Stimulated activated naive CD8-positive, alpha-beta T cell treated with anti-CD3 and anti-CD28 coated beads, Interleukin-15, amount 100 ng/mL, for 72 hours (primary cell): Measurements from ENCODE around the gene PLA2G4F.
A peak's percentile ranks its signal among the peaks of the same experiment; 100 is the strongest.

ENCODE experiments used
- ATAC-seq: fragments of 150-1000 bp; cut with Tn5 transposase; 2 replicates; pipeline ENCODE4 v1.10.0; 2021; ENCODE audit warnings: mild to moderate bottlenecking, moderate library complexity
- DNase-seq, 2 donors: peaks; one replicate each; pipeline ENCODE4 v3.0.0; 2021 to 2022
- H3K27ac Mint-ChIP-seq, 2 donors: one replicate each; pipeline ENCODE4 v1.8.0; 2022; ENCODE audit warnings: mild to moderate bottlenecking in 2 of 2, mixed read lengths in 2 of 2, moderate library complexity in 2 of 2
- H3K27me3 Mint-ChIP-seq: one replicate; pipeline ENCODE4 v1.8.0; 2022; ENCODE audit warnings: mixed read lengths
- H3K4me1 Mint-ChIP-seq: one replicate; pipeline ENCODE4 v1.8.0; 2022; ENCODE audit warnings: mild to moderate bottlenecking, mixed read lengths
- H3K4me3 Mint-ChIP-seq, 2 donors: one replicate each; pipeline ENCODE4 v1.8.0; 2022; ENCODE audit warnings: mild to moderate bottlenecking in 2 of 2, mixed read lengths in 2 of 2, moderate library complexity in 1 of 2
- H3K9me3 Mint-ChIP-seq, 2 donors: one replicate each; pipeline ENCODE4 v1.8.0; 2022; ENCODE audit warnings: mixed read lengths in 2 of 2

Gene PLA2G4F

DNA sequence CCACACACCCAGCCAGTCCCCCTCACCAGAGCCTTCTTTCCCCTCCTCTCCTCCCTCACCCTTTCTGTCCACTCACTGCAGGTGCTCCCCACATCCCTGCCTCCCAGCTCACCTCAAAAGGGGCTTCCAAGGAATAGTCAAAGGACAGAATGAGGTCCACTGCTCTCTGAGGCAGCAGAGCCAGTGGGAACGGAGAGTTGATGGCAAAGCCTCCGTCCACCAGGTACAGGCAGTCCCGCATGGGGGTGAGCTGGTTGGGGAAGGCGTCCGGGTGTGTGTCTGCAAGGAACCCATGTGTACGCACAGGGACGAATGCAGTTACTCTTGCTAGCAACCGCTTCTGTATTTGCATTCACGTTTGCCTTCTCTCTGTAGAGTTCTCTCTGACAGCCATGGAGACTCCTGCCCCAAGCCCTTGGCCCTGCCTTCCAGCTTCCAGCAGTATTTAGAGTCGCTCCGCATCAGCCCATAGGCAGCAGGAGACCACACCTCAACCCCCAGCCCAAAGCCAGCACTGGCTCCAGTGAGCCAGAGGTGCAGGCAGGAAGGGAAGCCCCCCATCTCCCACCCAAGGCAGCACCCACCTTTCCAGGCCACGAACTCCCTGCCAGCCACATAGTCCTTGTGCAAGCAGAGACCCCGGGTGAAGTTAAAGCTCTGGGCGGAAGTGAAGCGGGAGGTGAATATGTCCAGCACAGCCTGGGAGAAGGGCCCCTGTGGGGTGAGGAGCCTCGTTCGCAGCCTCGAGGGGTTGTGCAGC, 12.4 kb downstream of the PLA2G4F start:
- Mint-ChIP-seq H3K27ac (peak overlapping the region in 1 of 2 donors; percentile 82), H3K4me1 (peaks cover 4% of the 10 kb centered on the region), H3K27me3 (no peaks in the 10 kb centered on the region), H3K4me3 (no peak overlapping the region), H3K9me3 (no peaks in the 10 kb centered on the region)
- DNase-seq = no peak
- no peak for ATAC-seq

DNA sequence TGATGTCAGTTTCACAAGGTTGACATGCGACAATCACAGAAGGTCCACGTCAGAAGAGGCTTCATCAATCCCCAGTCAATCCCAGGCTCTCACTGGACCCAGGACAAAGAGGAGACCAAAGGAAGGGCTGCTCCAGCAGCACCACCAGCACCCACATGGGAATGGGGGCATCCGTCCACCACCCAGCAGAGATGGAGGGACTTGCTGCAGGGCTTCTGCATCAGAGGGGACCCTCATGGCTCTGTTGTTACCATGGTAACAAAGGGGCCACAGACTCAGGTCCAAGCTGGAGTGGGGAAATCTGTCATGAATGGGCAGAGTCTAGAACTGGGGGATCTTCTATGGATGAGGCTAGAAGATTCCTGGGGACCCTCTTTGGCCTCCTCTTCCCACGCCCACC, 13.1 kb downstream of the PLA2G4F start:
- DNase-seq (no peak), ATAC-seq (no peak)
- Mint-ChIP-seq H3K4me3 (no peak overlapping the region), H3K27me3 (no peaks in the 10 kb centered on the region), H3K9me3 (no peaks in the 10 kb centered on the region), H3K27ac (no peak overlapping the region), H3K4me1 (peaks cover 4% of the 10 kb centered on the region)

- Mint-ChIP-seq H3K4me1 (peaks cover 4% of the 10 kb centered on the region), H3K4me3 (no peak overlapping the region), H3K27me3 (no peaks in the 10 kb centered on the region), H3K27ac (no peak overlapping the region), H3K9me3 (no peaks in the 10 kb centered on the region)
- DNase-seq = no peak
- ATAC-seq = no peak
Observed at GRCh38 chr15:42141795-42142667, 14.4 kb downstream of the PLA2G4F start.

GRCh38 chr15:42141246-42141645, 15.2 kb downstream of the PLA2G4F start:
- no peak for DNase-seq

DNA sequence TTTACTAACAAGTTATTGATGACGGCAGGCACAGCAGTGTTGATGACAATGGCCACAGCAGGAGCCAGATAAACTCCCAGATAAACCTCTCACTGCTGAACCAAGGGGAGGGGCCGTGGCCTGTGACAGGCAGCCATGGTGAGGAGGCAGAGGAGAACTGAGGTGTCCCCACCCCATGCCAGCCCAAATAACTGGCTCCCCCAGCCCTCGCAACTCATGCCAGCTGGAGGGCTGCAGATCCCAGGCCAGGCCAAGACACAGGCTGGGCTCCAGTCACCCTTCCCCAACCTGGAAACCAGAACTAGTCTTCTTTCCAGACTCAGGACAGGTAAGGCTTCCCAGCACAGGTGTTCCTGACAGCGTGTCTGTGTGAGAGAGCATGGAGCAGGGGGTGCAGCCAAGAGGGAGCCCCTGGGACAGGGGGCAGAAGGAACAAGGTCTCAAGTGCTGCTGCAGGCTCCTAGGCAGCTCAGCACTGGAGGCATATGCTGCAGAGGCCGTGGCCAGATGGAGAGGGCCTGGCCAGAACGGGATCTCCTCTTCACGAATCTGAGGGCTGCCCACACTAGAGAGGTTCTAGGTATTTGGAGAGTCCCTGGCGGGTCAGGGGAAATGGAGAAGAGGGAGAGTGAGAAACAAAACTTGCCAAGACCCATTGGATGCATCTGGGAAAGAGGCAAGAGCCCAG, 15.9 kb downstream of the PLA2G4F start:
- Mint-ChIP-seq H3K4me3 (no peak overlapping the region), H3K4me1 (peaks cover 4% of the 10 kb centered on the region), H3K27ac (no peak overlapping the region), H3K9me3 (no peaks in the 10 kb centered on the region), H3K27me3 (no peaks in the 10 kb centered on the region)
- ATAC-seq (no peak), DNase-seq (no peak)

More at GRCh38 chr15:42141246-42141645, 15.2 kb downstream of the PLA2G4F start:
- Mint-ChIP-seq H3K4me1 (peaks cover 4% of the 10 kb centered on the region), H3K27me3 (no peaks in the 10 kb centered on the region), H3K4me3 (no peak overlapping the region), H3K27ac (peak overlapping the region in 1 of 2 donors; percentile 35), H3K9me3 (no peaks in the 10 kb centered on the region)
- ATAC-seq = no peak

DNA sequence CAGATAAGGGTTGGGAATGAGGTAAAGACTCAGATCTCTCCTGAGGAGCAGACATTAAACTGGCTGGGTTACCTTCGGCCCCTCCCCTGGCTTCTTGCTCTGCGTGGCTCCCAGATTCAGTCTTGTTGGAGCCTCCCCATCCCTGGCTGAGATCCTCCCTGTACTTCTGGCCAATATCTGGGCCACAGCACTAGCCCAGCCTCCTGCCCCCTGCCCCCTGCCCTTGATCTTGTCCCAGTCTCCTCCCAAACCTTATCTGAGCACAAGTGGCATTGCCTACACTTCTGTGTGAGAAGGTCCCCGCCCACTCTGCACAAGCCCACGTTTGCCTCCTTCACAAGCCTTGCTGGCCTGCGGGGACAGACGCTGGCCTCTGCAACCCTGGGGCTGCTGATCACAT, 16.8 kb downstream of the PLA2G4F start:
- H3K9me3 Mint-ChIP-seq = no peaks in the 10 kb centered on the region
- no peak for ATAC-seq
- DNase-seq = peak in 1 of 2 donors; percentile 4
- H3K27ac Mint-ChIP-seq = no peak overlapping the region
- no peaks in the 10 kb centered on the region for H3K27me3 Mint-ChIP-seq
- H3K4me1 Mint-ChIP-seq = peaks cover 4% of the 10 kb centered on the region
- no peak overlapping the region for H3K4me3 Mint-ChIP-seq

- no peak overlapping the region for H3K4me3 Mint-ChIP-seq
- no peak overlapping the region for H3K27ac Mint-ChIP-seq
- DNase-seq = no peak
- no peaks in the 10 kb centered on the region for H3K27me3 Mint-ChIP-seq
- no peak for ATAC-seq
- no peaks in the 10 kb centered on the region for H3K9me3 Mint-ChIP-seq
- peaks cover 4% of the 10 kb centered on the region for H3K4me1 Mint-ChIP-seq
Observed at GRCh38 chr15:42138968-42139386, 17.5 kb downstream of the PLA2G4F start.

DNA sequence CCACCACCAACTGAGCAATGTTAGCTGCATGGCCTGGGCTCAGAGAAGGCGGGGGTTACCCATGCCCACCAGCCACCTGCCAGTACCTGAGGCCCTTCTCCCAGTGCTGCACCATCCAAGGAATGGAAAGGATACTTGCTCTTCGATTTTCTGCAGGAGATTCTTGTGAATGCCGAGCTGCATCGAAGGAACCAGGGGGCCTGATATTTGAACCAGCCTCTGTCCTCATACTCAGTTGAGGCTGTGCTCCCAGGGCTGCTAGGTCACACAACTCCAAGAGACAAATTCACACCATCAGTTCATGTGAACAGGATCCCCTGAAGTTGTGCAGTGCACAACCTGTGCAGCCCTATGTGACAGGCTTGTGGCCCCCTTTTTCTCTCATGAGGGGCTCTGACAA, 18.0 kb downstream of the PLA2G4F start:
- H3K9me3 Mint-ChIP-seq = no peaks in the 10 kb centered on the region
- H3K4me1 Mint-ChIP-seq = peaks cover 4% of the 10 kb centered on the region
- no peak overlapping the region for H3K4me3 Mint-ChIP-seq
- DNase-seq = peak in 1 of 2 donors; percentile 3
- ATAC-seq = no peak
- no peak overlapping the region for H3K27ac Mint-ChIP-seq
- H3K27me3 Mint-ChIP-seq = no peaks in the 10 kb centered on the region

DNA sequence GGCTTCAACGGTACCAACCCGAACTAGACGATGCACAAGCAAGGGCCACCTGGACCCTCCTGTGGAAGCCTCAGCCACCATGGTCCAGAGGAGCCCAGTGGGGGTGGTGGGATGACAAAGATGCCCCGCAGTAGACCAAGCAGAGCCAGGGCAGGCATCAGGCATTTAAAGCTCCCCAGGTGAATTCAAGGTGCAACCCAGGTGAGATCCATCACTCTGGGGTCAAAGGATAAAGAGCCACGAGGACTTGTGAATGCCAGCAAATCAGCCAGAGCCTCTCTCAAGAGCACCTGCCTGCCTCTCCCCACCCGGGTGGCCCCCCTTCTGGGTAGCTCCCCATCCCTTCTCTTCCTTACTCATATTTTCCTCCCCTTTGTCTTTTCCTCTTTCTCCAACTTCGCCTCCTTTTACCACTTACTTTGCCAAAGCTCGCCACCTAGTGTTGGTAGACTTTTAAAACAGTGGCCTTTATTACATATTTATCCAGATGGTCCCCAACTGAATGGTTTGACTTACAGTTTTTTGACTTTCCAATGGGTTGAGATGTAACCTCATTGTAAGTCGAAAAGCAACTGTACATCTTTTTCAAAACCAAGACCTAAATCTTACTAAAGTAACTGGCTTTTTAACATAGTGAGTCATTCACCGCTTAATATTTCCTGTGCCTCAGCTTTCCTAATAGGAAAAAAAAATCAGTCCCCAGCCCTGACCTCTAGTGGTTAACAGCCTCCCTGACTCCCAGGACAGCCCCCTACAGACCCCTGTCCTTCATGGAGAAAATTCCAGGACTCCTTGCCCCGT, 18.8 kb downstream of the PLA2G4F start:
- H3K4me1 Mint-ChIP-seq = peaks cover 4% of the 10 kb centered on the region
- no peaks in the 10 kb centered on the region for H3K27me3 Mint-ChIP-seq
- H3K27ac Mint-ChIP-seq = no peak overlapping the region
- H3K4me3 Mint-ChIP-seq = no peak overlapping the region
- ATAC-seq = peak; percentile 24
- no peaks in the 10 kb centered on the region for H3K9me3 Mint-ChIP-seq
- DNase-seq = peak in 1 of 2 donors; percentile 6

DNA sequence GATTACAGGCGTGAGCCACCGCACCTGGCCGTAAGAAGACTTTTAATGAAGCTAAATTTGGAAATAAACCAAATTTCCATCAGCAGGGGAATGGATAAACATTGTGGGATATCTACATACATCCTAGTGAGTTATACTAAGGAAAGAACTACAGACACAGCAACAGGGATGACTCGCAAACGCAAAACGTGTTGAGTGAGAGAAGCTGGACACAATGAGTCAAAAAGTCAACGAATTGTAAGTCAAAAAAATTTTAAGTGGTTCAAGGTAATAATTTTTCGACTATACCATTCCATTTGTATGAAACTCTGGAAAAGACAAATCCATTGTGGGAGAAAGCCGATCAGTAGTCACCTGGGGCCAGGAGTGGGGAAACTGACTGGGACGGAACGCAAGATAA, 19.9 kb downstream of the PLA2G4F start:
- Mint-ChIP-seq H3K9me3 (no peaks in the 10 kb centered on the region), H3K4me1 (peaks cover 4% of the 10 kb centered on the region), H3K27me3 (no peaks in the 10 kb centered on the region), H3K4me3 (no peak overlapping the region), H3K27ac (no peak overlapping the region)
- no peak for ATAC-seq
- no peak for DNase-seq

DNA sequence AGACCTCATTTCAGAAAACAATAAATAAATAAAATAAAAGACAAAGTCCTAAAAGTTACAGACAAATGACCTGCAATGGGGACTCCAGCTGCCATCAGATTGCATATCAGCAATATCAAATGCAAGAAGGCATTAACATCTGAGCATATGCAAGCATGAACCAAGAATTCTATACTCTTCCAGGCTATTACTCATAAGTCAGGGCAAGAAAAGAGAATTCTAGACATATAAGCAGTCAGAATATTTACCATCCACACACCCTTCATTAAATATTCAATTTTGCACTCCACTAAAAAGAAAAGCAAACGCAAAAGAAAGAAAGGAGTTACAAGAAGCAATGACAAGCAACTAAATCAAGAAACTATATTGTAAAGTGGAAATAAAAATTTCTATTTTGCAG, 21.1 kb downstream of the PLA2G4F start:
- Mint-ChIP-seq H3K9me3 (no peaks in the 10 kb centered on the region), H3K27ac (peak overlapping the region in 1 of 2 donors; percentile 30), H3K4me1 (peaks cover 4% of the 10 kb centered on the region), H3K4me3 (no peak overlapping the region), H3K27me3 (peaks cover 9% of the 10 kb centered on the region)
- ATAC-seq (no peak), DNase-seq (no peak)

DNA sequence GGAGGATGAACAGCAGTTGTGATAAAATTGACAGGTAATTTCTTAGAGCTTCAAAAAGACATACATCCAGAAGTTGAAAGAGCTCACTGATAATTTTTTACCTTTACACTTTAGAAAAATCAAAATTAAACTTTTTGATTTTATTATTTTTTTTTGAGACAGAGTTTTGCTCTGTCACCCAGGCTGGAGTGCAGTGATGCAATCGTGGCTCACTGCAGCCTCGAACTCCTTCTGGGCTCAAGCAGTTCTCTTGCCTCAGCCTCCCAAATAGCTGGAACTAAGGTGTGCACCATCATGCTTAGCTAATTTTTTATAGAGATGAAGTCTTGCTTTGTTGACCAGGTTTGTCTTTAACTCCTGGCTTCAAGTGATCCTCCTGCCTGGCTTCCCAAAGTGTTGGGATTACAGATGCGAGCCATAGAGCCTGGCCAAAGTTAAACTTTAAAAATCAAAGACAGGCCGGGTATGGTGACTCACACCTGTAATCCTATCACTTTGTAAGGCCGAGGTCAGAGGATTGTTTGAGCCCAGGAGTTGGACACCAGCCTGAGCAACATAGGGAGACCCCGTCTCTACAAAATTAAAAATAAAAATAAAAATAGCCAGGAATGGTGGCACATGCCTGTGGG, 21.7 kb downstream of the PLA2G4F start:
- no peak for DNase-seq
- Mint-ChIP-seq H3K4me1 (peaks cover 1% of the 10 kb centered on the region), H3K27me3 (peaks cover 16% of the 10 kb centered on the region), H3K27ac (no peak overlapping the region), H3K9me3 (no peaks in the 10 kb centered on the region), H3K4me3 (no peak overlapping the region)
- no peak for ATAC-seq

GRCh38 chr15:42133886-42134502, 22.4 kb downstream of the PLA2G4F start:
- peaks cover 23% of the 10 kb centered on the region for H3K27me3 Mint-ChIP-seq
- no peaks in the 10 kb centered on the region for H3K9me3 Mint-ChIP-seq
- DNase-seq = peak; percentile 54 to 64
- no peak overlapping the region for H3K4me3 Mint-ChIP-seq
- no peak overlapping the region for H3K27ac Mint-ChIP-seq
- no peaks in the 10 kb centered on the region for H3K4me1 Mint-ChIP-seq
- peak; percentile 83 for ATAC-seq

DNA sequence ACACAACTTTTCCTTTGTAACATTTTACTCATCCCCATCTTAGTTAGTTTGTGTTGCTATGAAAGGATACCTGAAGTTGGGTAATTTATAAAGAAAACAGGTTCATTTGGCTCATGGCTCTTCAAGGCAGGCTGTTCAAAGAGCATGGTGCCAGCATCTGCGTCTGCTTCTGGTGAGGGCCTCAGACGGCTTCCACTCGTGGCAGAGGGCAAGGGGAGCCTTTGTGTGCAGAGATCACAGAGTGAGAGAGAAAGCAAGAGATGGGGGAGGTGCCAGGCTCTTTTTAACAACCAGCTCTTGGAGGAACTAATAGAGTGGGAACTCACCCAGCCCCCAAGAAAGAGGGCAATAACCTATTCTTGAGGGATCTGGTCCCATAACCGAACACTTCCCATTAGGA, 23.1 kb downstream of the PLA2G4F start:
- H3K27me3 Mint-ChIP-seq = peaks cover 23% of the 10 kb centered on the region
- H3K27ac Mint-ChIP-seq = no peak overlapping the region
- no peak for DNase-seq
- ATAC-seq = no peak
- H3K4me1 Mint-ChIP-seq = no peaks in the 10 kb centered on the region
- H3K4me3 Mint-ChIP-seq = no peak overlapping the region
- H3K9me3 Mint-ChIP-seq = no peaks in the 10 kb centered on the region
